H1 (cell line): ENCODE measurements around the gene PHLPP1. TPM values are rescaled to one million over a fixed set of nuclear protein-coding genes. Genes with fewer than 3 reads are reported as not detected.

ENCODE experiments used
- CEBPB ChIP-seq: IDR thresholded peaks from 2 replicates; pipeline ENCODE4 v1.6.1; 2012; ENCODE audit warnings: low read depth, low read length
- CHD7 ChIP-seq: fragments of 300-600 bp; sonication (generic); IDR thresholded peaks from 2 replicates; pipeline ENCODE4 v1.7.1; 2012; ENCODE audit warnings: low read length, moderate library complexity, mild to moderate bottlenecking, inconsistent platforms; ENCODE audit not compliant: insufficient replicate concordance
- RAD21 ChIP-seq, 2 experiments: IDR thresholded peaks in 1 of 2; conservative IDR thresholded peaks in 1 of 2; 2 replicates each; pipeline ENCODE4 v1.6.1; 2011; ENCODE audit warnings: low read depth in 2 of 2, low read length in 2 of 2, improper control_type of control experiment in 1 of 2, inconsistent platforms in 1 of 2, mild to moderate bottlenecking in 1 of 2, moderate library complexity in 1 of 2
- SUZ12 ChIP-seq: fragments of 200-600 bp; sonication (generic); IDR thresholded peaks from 2 replicates; pipeline ENCODE4 v1.6.1; 2012; ENCODE audit warnings: mild to moderate bottlenecking, inconsistent platforms, low read length, moderate library complexity, mixed read lengths
- ZNF274 ChIP-seq: IDR thresholded peaks from 2 replicates; pipeline ENCODE4 v1.7.0; 2012; ENCODE audit warnings: low read length, borderline replicate concordance; ENCODE audit errors: extremely low read depth
- polyA plus RNA-seq, 7 experiments: library from polyadenylated mRNA; depleted of rRNA in 3 of 7; stranded (reverse) in 5 of 7; unstranded in 2 of 7; fragments of >200 nt in 5 of 7; fragments of 200-250 nt in 2 of 7; gene quantifications; 1 replicate in 5 of 7; 2 replicates in 1 of 7; 4 replicates in 1 of 7; pipeline versions ENCODE4 v1.2.1 to v1.2.3, GENCODE V29; 2011 to 2013; ENCODE audit warnings: missing spikeins in 2 of 7, mixed read lengths in 2 of 7
- total RNA-seq: library from RNA; stranded (reverse); fragmentation: NEBNext Ultra II Directional; extraction: Animal tissue kit (Norgen Biotek cat#: 25700); gene quantifications from 2 replicates; pipeline ENCODE4 v1.2.1, GENCODE V29; 2021

Gene PHLPP1
- total and polyA plus RNA-seq, 2 of the 8 experiments (the other 6 are each of a cell fraction or from before 2014, with no cell fraction given) = 28.0 to 66.3 TPM

- TF ChIP-seq CHD7 = no peak
- no peak for TF ChIP-seq CEBPB
- TF ChIP-seq RAD21 (IDR thresholded peaks at IDR 0.05 in 1 of 2, conservative IDR thresholded peaks at IDR 0.05 in 1 of 2; ENCODE audit: low read depth in 2 of 2, low read length in 2 of 2) = no peak
- TF ChIP-seq SUZ12 = no peak
- no peak for TF ChIP-seq ZNF274
These were observed 161.5 kb downstream of the PHLPP1 start (continued) for GRCh38 chr18:62876828-62877227.
